Activated CD4-positive, alpha-beta T cell treated with anti-CD3 and anti-CD28 coated beads, Interleukin-2, Interleukin-6, amounts not matched to agents 100 ng/mL and 50 ng/mL, durations not matched to agents 16 hours and 8 hours (primary cell): Measurements from ENCODE around the gene GRIK5.
"Not testable (repeated sequence)": the region's sequence is repeated elsewhere in the genome, so short reads cannot be mapped to it uniquely, and the experiment has no call there.

Experiments used
- DNase-seq: peaks from one replicate; pipeline ENCODE4 v3.0.0-alpha.2; 2020

GRIK5 gene

DNA sequence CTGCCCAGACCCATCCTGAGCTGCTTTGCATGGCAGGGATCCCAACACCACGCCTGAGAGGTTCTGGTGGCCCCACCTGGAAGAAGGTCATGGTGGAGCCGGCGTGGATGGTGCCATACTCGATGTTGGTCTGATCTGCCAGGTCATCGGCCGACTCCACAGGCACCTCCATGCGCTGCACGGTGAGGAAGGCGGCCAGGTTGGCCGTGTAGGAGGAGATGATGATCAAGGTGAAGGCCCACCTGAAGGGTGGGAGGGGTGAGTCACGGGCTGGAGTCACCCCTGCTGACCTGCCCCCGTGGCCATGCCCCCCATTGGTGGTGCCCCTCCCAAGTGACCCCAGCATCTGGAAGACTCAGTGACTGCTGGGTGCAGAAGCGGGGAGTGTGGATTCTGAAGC, 63.4 kb downstream of the GRIK5 start:
- DNase-seq = no peak

GRCh38 chr19:42005504-42005903, 64.5 kb downstream of the GRIK5 start:
- no peak for DNase-seq

DNA sequence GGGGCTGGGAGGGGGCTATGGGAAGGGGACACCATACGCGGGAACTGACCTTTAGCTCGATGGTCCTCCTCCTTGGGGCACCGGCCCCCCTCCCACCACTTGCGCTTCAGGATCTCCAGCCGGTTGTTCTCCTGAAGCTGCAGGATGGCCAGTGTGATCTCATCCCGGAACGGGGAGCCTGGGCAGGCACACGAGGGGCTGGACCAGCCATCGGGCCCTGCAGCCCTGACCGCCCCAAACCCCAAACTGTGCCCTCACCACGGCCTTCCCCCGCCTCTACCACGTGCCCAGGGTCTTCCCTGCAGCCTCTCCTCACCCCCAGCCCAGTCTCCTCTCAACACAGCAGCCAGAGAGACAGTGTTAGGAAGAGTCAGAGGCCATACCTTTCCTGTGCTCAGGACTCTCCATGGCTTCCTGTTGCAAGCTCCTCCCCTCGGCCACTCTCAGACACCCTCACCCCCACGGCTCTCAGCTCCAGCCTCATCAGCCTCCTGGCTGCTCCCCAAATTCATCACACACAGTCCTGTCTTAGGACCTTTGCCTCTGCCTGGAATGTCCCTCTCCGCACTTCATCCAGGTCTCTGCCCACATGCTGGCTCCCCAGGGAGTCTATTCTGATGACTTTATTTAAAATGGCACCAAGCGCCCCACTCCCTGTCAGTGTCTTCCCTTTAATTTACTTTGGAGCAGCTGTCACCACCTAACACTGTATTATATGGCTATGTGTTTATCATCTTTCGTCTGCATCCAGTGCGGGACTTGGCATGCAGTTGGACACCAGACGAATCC, 66.3 kb downstream of the GRIK5 start:
- DNase-seq = no peak

- no peak for DNase-seq
Observed at GRCh38 chr19:41999878-42000208, 70.2 kb downstream of the GRIK5 start.

- DNase-seq = no peak
Observed at GRCh38 chr19:41999071-41999877, 70.7 kb downstream of the GRIK5 start.

GRCh38 chr19:41998246-41999020, 71.6 kb downstream of the GRIK5 start:
- DNase-seq = peak; percentile 63

GRCh38 chr19:41997851-41998229, 72.2 kb downstream of the GRIK5 start:
- no peak for DNase-seq

DNA sequence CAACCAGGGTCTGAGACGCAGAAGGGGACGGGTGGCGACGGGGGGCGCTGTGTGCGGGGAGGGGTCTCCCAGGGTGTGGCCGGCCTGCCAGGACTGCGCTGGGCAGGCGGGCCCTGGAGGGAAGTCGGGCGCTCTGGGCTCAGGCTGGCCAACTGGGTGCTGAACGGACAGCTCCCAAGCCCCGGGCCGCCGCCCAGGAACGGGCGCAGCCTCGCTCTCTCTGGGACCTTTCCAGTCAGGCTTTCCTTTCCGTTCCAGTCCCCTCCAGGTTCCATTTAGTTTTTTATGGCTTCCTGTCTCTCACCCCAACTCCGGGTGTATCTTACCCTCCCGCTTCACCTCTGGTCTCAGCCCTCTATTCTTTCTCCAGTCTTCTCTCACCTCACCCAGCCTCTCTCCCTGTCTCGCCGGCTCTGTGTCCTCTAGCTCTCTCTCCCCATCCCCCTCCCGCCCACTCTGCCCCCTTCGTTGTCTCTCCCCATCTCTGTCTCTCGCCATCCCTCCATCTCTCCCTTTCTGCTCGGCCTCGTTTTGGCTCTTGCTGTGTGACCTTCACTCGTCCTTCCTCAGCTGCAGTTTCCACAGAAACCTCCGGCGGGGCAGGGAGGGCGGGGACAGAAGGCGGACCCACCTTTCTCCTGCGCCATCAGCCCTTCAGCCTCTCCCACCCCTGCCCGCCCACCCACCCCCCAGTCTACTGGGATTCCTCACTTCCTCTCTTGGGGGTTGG, 72.7 kb downstream of the GRIK5 start:
- DNase-seq = peak; percentile 36

- peak; percentile 18 for DNase-seq
Observed at GRCh38 chr19:41995959-41996797, 73.8 kb downstream of the GRIK5 start.

- DNase-seq = no peak
Observed at GRCh38 chr19:41994994-41995958, 74.7 kb downstream of the GRIK5 start.

DNA sequence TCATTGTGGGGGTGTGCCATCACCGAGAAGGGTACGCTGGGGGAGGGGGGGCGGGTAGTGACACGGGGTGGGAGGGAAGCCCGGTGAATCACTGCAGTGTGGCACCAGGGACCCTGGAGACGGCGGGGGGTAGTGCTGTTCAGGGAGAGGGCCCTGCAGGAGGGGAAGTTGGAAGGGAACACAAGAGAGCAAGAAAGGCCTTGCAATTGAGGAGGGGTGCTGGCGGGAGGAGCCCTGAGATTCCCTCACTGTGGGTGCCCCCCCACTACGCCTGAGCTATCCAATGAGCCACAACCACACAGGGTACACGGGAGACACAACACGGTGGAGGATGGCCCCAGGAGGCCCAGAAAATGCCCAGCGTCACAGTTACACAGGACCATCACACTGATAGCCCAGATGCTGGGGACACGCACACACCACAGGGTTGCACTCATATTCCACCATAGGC, 75.5 kb downstream of the GRIK5 start:
- DNase-seq = no peak

- DNase-seq = peak; percentile 70
Observed at GRCh38 chr19:41993612-41994483, 76.2 kb downstream of the GRIK5 start, which contains the start of gene ATP1A3. Gene ATP1A3 (minus strand): TSS chr19:41994230. CDS start chr19:41994076, 154 bp downstream.

- DNase-seq = not testable (repeated sequence)
Observed at GRCh38 chr19:41991925-41992569, 78.0 kb downstream of the GRIK5 start.

DNA sequence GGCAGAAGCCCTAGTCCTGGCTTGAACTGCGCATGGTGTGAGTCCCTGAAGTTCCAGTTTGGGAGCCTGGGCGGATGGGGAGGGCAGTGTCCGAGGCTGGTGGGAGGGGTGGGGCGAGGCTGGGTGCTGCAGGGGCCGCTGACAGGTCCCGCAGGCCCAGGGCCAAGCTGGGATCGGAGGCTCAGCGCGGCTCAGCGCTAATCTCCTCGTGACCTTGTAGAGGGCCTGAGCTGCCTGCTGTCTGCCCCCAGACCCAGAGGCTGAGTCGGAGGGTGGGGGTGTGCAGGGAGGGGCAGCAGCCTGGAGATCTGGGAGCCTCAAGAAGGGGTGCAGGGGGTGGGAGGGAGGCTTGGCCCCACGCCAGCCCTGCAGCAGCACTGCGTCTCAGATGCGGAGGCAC, 79.0 kb downstream of the GRIK5 start:
- no peak for DNase-seq

- no peak for DNase-seq
Observed at GRCh38 chr19:41990615-41991014, 79.4 kb downstream of the GRIK5 start.

DNA sequence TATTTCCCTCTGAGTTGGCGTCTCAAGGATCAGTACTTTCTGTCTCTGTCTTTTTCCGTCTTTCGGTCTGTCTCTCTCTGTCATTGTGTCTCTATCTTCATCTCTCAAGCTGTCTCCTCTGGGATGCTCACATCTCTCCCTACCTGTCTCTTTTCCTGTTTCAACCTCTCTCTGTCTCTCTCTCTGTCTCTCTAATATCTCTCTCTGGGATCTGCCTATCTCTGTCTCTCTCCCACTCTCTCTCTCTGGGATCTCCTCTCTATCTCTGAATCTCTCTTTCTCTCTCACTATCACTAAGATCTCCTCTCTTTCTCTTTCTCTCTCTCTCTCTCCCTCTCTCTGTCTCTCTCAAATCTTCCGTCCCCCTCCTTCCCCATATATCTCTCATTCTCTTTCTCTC, 80.0 kb downstream of the GRIK5 start:
- no peak for DNase-seq

DNA sequence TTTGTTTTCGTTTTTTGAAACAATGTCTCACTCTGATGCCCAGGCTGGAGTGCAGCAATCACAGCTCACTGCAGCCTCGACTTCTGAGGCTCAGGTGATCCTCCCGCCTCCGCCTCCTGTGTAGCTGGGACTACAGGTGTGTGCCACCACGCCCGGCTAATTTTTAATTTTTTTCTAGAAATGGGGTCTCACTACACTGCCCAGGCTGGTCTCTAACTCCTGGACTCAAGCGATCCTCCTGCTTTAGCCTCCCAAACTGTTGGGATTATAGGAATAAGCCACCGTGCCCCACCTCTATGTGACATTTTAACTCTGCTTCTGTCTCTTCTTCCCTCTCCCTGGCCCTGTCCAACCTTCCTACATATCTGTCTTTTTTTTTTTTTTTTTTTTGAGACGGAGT, 81.1 kb downstream of the GRIK5 start:
- DNase-seq = no peak

GRCh38 chr19:41987141-41987860, 82.7 kb downstream of the GRIK5 start:
- no peak for DNase-seq
